ELF-1 (cell line): ENCODE measurements around the gene NDUFS1.
"Not testable (repeated sequence)": the region's sequence is repeated elsewhere in the genome, so short reads cannot be mapped to it uniquely, and the experiment has no call there.

Experiments
- DNase-seq: peaks from one replicate; pipeline ENCODE4 v3.0.0-alpha.2; 2016; ENCODE audit warnings: low read depth, low spot score

The NDUFS1 gene

GRCh38 chr2:206159346-206160124 lies at the start of gene NDUFS1, which contains the start of gene EEF1B2:
NDUFS1 (minus strand) TSS chr2:206159444; CDS start chr2:206153678, 5,766 bp downstream.
EEF1B2 (plus strand) TSS chr2:206159895; CDS start chr2:206159980, 85 bp downstream.
- peak; percentile 98 for DNase-seq

GRCh38 chr2:206208900-206209299 lies 49.7 kb upstream of the NDUFS1 start:
- DNase-seq: no peak

- not testable (repeated sequence) for DNase-seq
Observed at GRCh38 chr2:206207316-206207715, 48.1 kb upstream of the NDUFS1 start.

GRCh38 chr2:206204710-206205109 lies 45.5 kb upstream of the NDUFS1 start:
- no peak for DNase-seq

- DNase-seq: peak; percentile 88
Observed at GRCh38 chr2:206203331-206203730, 44.1 kb upstream of the NDUFS1 start.

- DNase-seq: peak; percentile 85
Observed at GRCh38 chr2:206202446-206202845, 43.2 kb upstream of the NDUFS1 start.

GRCh38 chr2:206201075-206201848 lies 42.0 kb upstream of the NDUFS1 start:
- no peak for DNase-seq

GRCh38 chr2:206198677-206199076 lies 39.4 kb upstream of the NDUFS1 start:
- no peak for DNase-seq

GRCh38 chr2:206193671-206194357 lies 34.6 kb upstream of the NDUFS1 start:
- no peak for DNase-seq

- no peak for DNase-seq
Observed at GRCh38 chr2:206192157-206192556, 32.9 kb upstream of the NDUFS1 start.

- no peak for DNase-seq
Observed at GRCh38 chr2:206190689-206191088, 31.4 kb upstream of the NDUFS1 start.

GRCh38 chr2:206190111-206190510 lies 30.9 kb upstream of the NDUFS1 start:
- no peak for DNase-seq

GRCh38 chr2:206189691-206190090 lies 30.4 kb upstream of the NDUFS1 start:
- DNase-seq: no peak

- not testable (repeated sequence) for DNase-seq
Observed at GRCh38 chr2:206181526-206181925, 22.3 kb upstream of the NDUFS1 start.

- no peak for DNase-seq
Observed at GRCh38 chr2:206176901-206177300, 17.7 kb upstream of the NDUFS1 start.

- no peak for DNase-seq
Observed at GRCh38 chr2:206176121-206176520, 16.9 kb upstream of the NDUFS1 start.

- no peak for DNase-seq
Observed at GRCh38 chr2:206173147-206173546, 13.9 kb upstream of the NDUFS1 start.

- DNase-seq: not testable (repeated sequence)
Observed at GRCh38 chr2:206171624-206172397, 12.6 kb upstream of the NDUFS1 start.

GRCh38 chr2:206168230-206168629 lies 9.0 kb upstream of the NDUFS1 start:
- DNase-seq: not testable (repeated sequence)

GRCh38 chr2:206164261-206164862 lies 5.1 kb upstream of the NDUFS1 start:
- DNase-seq: peak; percentile 8
